Measurements from ENCODE around the gene KRT77.

GRCh38 chr12:52651726-52652261 lies 51.5 kb downstream of the KRT77 start, which contains the start of gene KRT2:
- TF ChIP-seq CTCF (IDR thresholded peaks at IDR 0.05; ENCODE audit: poor library complexity, severe bottlenecking): no peak
- no peak for TF ChIP-seq EP300 (conservative IDR thresholded peaks at IDR 0.05; ENCODE audit: poor library complexity, severe bottlenecking)
- no peak for TF ChIP-seq POLR2AphosphoS5 (IDR thresholded peaks at IDR 0.05)
- TF ChIP-seq MXI1 (conservative IDR thresholded peaks at IDR 0.05; ENCODE audit: poor library complexity, severe bottlenecking): no peak
- no peak for TF ChIP-seq RAD21 (conservative IDR thresholded peaks at IDR 0.05)
- no peak for TF ChIP-seq SMC3 (conservative IDR thresholded peaks at IDR 0.05; ENCODE audit: poor library complexity)
- no peak for TF ChIP-seq TAF1 (IDR thresholded peaks at IDR 0.05; ENCODE audit: low read depth)
- TF ChIP-seq REST (IDR thresholded peaks at IDR 0.05; ENCODE audit: borderline replicate concordance): no peak

Data from neural cell (in vitro differentiated cells).